HepG2 (cell line): ENCODE measurements around the gene JMJD4. TPM values are rescaled to one million over a fixed set of nuclear protein-coding genes. Genes with fewer than 3 reads are reported as not detected.

Experiments
- DNMT3B ChIP-seq: conservative IDR thresholded peaks from 2 replicates; pipeline ENCODE4 v1.6.1; 2016; ENCODE audit warnings: missing biosample characterization, control low read depth
- HMGA1 ChIP-seq: sonication (generic); formaldehyde crosslinking; conservative IDR thresholded peaks from 2 replicates; pipeline ENCODE4 v1.4.0; 2020; ENCODE audit warnings: missing genetic modification reagents
- KMT2B ChIP-seq: IDR thresholded peaks from 2 replicates; pipeline ENCODE4 v1.6.1; 2016; ENCODE audit warnings: missing genetic modification reagents, missing compliant biosample characterization
- RBAK ChIP-seq: sonication (generic); formaldehyde crosslinking; IDR thresholded peaks from 2 replicates; pipeline ENCODE4 v1.5.1; 2020; ENCODE audit warnings: mild to moderate bottlenecking, missing genetic modification reagents
- RBFOX2 ChIP-seq: fragments of 200-400 bp; formaldehyde crosslinking; IDR thresholded peaks from 2 replicates; pipeline ENCODE4 v1.6.1; 2017; ENCODE audit warnings: low read depth, mild to moderate bottlenecking, low read length
- RCOR2 ChIP-seq: IDR thresholded peaks from 2 replicates; pipeline ENCODE4 v1.6.1; 2016; ENCODE audit warnings: missing biosample characterization, missing genetic modification reagents
- RNF2 ChIP-seq: fragments of 450-650 bp; conservative IDR thresholded peaks from 2 replicates; pipeline ENCODE4 v1.6.1; 2016; ENCODE audit warnings: low read depth
- STAG1 ChIP-seq: sonication (generic); formaldehyde crosslinking; IDR thresholded peaks from 2 replicates; pipeline ENCODE4 v1.4.0; 2020; ENCODE audit warnings: missing genetic modification reagents
- TGIF2 ChIP-seq: IDR thresholded peaks from 2 replicates; pipeline ENCODE4 v1.6.1; 2016; ENCODE audit warnings: control low read depth, missing compliant biosample characterization
- ZFX ChIP-seq: sonication (generic); formaldehyde crosslinking; IDR thresholded peaks from 2 replicates; pipeline ENCODE4 v1.4.0; 2020; ENCODE audit warnings: mild to moderate bottlenecking, low read depth, missing genetic modification reagents, moderate library complexity
- ZNF672 ChIP-seq: sonication (generic); formaldehyde crosslinking; IDR thresholded peaks from 2 replicates; pipeline ENCODE4 v1.8.1; 2022; ENCODE audit warnings: missing genetic modification reagents
- polyA plus RNA-seq, 8 experiments: library from polyadenylated mRNA; depleted of rRNA in 3 of 8; stranded (reverse) in 7 of 8; unstranded in 1 of 8; fragments of >200 nt; fragmentation: Illumina TruSeq in 4 of 8; extraction: Trizol in 4 of 8; gene quantifications; 2 replicates each; pipeline versions ENCODE4 v1.2.1 to v1.2.3, GENCODE V29; 2011 to 2016; ENCODE audit warnings: low read depth in 4 of 8, missing spikeins in 1 of 8, mixed read lengths in 1 of 8; ENCODE audit not compliant: insufficient read depth in 1 of 8
- total RNA-seq, 5 experiments: library from RNA; depleted of rRNA; stranded (reverse); fragments of >200 nt; fragmentation: Illumina TruSeq; extraction: Trizol; gene quantifications; 2 replicates each; pipeline ENCODE4 v1.2.3, GENCODE V29; 2016; ENCODE audit warnings: low read depth in 1 of 5
- TF ChIP-seq, protein P1 (sequence below): fragments of 450-650 bp; IDR thresholded peaks from 2 replicates; pipeline ENCODE4 v1.6.1; 2017; ENCODE audit warnings: mild to moderate bottlenecking
- TF ChIP-seq, protein P2 (sequence below), 2 experiments: fragments of 450-650 bp in 1 of 2; sonication (generic) in 1 of 2; formaldehyde crosslinking; IDR thresholded peaks; 2 replicates each; pipeline versions ENCODE4 v1.5.0 to v1.8.0; 2020 to 2022; ENCODE audit warnings: mild to moderate bottlenecking in 1 of 2, missing genetic modification reagents in 1 of 2
- TF ChIP-seq, protein P3 (sequence below): sonication (generic); formaldehyde crosslinking; IDR thresholded peaks from 2 replicates; pipeline ENCODE4 v1.5.0; 2020; ENCODE audit warnings: mild to moderate bottlenecking, missing genetic modification reagents, borderline replicate concordance
- TF ChIP-seq, protein P4 (sequence below): sonication (generic); formaldehyde crosslinking; IDR thresholded peaks from 2 replicates; pipeline ENCODE4 v1.5.0; 2020; ENCODE audit warnings: missing genetic modification reagents, mild to moderate bottlenecking, borderline replicate concordance

Gene JMJD4
- total and polyA plus RNA-seq, 2 of the 13 experiments (the other 11 are each of a cell fraction or from before 2014, with no cell fraction given), result 10.2 to 29.0 TPM

DNA sequence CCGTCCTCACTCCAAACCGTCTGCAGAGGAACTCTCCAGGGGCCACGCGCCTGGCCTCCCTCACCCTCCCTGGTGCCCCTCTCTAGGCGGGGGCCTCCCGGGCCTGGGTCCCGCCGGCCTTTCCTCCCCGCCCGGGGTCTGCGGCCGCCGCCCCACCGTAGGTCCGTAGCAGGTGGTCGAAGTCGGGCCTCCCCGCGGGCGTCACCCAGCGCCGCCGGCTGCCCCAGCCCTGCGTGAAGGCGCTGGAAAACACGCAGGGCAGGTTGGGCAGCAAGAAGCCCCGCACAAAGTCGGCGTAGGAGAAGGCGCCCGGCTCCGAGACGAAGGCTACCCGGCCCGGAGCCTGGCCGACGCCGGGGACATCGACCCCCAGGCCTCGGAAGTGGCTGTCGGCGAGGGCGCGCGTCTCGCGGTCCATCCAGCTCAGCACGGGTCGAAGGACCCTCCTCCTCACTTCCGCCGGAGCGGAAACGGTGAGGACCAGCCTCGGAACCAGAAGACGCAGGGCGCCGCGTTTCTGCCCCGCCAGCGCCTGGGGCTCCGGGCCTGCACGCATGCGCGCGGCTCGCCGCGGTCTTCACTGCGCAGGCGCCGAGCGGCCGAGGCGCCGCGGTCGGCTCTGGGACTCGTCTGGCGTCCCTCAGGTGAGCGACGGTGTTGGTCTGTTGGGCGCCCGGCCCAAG, at the start of gene JMJD4, which contains the start of gene SNAP47 (continued):
- TF ChIP-seq ZFX (CRISPR knock-in tag) (peak; percentile 98), ZNF672 (CRISPR knock-in tag) (no peak), KMT2B (CRISPR knock-in tag) (peak; percentile 92), RBAK (CRISPR knock-in tag) (no peak), DNMT3B (CRISPR knock-in tag) (no peak), RNF2 (peak; percentile 82; the same call in 1 of the 2 replicates), RBFOX2 (peak; percentile 95), HMGA1 (CRISPR knock-in tag) (no peak), RCOR2 (CRISPR knock-in tag) (no peak), TGIF2 (CRISPR knock-in tag) (peak; percentile 92), STAG1 (CRISPR knock-in tag) (no peak)
- TF ChIP-seq, protein P1, sequence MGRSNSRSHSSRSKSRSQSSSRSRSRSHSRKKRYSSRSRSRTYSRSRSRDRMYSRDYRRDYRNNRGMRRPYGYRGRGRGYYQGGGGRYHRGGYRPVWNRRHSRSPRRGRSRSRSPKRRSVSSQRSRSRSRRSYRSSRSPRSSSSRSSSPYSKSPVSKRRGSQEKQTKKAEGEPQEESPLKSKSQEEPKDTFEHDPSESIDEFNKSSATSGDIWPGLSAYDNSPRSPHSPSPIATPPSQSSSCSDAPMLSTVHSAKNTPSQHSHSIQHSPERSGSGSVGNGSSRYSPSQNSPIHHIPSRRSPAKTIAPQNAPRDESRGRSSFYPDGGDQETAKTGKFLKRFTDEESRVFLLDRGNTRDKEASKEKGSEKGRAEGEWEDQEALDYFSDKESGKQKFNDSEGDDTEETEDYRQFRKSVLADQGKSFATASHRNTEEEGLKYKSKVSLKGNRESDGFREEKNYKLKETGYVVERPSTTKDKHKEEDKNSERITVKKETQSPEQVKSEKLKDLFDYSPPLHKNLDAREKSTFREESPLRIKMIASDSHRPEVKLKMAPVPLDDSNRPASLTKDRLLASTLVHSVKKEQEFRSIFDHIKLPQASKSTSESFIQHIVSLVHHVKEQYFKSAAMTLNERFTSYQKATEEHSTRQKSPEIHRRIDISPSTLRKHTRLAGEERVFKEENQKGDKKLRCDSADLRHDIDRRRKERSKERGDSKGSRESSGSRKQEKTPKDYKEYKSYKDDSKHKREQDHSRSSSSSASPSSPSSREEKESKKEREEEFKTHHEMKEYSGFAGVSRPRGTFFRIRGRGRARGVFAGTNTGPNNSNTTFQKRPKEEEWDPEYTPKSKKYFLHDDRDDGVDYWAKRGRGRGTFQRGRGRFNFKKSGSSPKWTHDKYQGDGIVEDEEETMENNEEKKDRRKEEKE, result no peak
- TF ChIP-seq, protein P2, sequence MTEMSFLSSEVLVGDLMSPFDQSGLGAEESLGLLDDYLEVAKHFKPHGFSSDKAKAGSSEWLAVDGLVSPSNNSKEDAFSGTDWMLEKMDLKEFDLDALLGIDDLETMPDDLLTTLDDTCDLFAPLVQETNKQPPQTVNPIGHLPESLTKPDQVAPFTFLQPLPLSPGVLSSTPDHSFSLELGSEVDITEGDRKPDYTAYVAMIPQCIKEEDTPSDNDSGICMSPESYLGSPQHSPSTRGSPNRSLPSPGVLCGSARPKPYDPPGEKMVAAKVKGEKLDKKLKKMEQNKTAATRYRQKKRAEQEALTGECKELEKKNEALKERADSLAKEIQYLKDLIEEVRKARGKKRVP (CRISPR knock-in tag; IDR thresholded peaks at IDR 0.05), result peak in 1 of 2 experiments; percentile 53; a peak in 1 of 4 replicates
- TF ChIP-seq, protein P3, sequence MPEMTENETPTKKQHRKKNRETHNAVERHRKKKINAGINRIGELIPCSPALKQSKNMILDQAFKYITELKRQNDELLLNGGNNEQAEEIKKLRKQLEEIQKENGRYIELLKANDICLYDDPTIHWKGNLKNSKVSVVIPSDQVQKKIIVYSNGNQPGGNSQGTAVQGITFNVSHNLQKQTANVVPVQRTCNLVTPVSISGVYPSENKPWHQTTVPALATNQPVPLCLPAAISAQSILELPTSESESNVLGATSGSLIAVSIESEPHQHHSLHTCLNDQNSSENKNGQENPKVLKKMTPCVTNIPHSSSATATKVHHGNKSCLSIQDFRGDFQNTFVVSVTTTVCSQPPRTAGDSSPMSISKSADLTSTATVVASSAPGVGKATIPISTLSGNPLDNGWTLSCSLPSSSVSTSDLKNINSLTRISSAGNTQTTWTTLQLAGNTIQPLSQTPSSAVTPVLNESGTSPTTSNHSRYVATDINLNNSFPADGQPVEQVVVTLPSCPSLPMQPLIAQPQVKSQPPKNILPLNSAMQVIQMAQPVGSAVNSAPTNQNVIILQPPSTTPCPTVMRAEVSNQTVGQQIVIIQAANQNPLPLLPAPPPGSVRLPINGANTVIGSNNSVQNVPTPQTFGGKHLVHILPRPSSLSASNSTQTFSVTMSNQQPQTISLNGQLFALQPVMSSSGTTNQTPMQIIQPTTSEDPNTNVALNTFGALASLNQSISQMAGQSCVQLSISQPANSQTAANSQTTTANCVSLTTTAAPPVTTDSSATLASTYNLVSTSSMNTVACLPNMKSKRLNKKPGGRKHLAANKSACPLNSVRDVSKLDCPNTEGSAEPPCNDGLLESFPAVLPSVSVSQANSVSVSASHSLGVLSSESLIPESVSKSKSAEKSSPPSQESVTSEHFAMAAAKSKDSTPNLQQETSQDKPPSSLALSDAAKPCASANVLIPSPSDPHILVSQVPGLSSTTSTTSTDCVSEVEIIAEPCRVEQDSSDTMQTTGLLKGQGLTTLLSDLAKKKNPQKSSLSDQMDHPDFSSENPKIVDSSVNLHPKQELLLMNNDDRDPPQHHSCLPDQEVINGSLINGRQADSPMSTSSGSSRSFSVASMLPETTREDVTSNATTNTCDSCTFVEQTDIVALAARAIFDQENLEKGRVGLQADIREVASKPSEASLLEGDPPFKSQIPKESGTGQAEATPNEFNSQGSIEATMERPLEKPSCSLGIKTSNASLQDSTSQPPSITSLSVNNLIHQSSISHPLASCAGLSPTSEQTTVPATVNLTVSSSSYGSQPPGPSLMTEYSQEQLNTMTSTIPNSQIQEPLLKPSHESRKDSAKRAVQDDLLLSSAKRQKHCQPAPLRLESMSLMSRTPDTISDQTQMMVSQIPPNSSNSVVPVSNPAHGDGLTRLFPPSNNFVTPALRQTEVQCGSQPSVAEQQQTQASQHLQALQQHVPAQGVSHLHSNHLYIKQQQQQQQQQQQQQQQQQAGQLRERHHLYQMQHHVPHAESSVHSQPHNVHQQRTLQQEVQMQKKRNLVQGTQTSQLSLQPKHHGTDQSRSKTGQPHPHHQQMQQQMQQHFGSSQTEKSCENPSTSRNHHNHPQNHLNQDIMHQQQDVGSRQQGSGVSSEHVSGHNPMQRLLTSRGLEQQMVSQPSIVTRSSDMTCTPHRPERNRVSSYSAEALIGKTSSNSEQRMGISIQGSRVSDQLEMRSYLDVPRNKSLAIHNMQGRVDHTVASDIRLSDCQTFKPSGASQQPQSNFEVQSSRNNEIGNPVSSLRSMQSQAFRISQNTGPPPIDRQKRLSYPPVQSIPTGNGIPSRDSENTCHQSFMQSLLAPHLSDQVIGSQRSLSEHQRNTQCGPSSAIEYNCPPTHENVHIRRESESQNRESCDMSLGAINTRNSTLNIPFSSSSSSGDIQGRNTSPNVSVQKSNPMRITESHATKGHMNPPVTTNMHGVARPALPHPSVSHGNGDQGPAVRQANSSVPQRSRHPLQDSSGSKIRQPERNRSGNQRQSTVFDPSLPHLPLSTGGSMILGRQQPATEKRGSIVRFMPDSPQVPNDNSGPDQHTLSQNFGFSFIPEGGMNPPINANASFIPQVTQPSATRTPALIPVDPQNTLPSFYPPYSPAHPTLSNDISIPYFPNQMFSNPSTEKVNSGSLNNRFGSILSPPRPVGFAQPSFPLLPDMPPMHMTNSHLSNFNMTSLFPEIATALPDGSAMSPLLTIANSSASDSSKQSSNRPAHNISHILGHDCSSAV, result no peak
- TF ChIP-seq, protein P4, sequence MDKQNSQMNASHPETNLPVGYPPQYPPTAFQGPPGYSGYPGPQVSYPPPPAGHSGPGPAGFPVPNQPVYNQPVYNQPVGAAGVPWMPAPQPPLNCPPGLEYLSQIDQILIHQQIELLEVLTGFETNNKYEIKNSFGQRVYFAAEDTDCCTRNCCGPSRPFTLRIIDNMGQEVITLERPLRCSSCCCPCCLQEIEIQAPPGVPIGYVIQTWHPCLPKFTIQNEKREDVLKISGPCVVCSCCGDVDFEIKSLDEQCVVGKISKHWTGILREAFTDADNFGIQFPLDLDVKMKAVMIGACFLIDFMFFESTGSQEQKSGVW (CRISPR knock-in tag), result no peak
